GM12874 (cell line): ENCODE measurements around the gene RNF150.

Experiments
- CTCF ChIP-seq: IDR thresholded peaks from 2 replicates; pipeline ENCODE4 v1.5.1; 2011; ENCODE audit warnings: low read depth, mild to moderate bottlenecking, control low read depth, low read length, moderate library complexity; ENCODE audit not compliant: insufficient read depth

RNF150 gene

GRCh38 chr4:140932501-140933045 lies 200.7 kb downstream of the RNF150 start:
- no peak for TF ChIP-seq CTCF

GRCh38 chr4:140931911-140932310 lies 201.4 kb downstream of the RNF150 start:
- TF ChIP-seq CTCF = no peak

GRCh38 chr4:140930557-140930956 lies 202.7 kb downstream of the RNF150 start:
- TF ChIP-seq CTCF = no peak

- no peak for TF ChIP-seq CTCF
Measured at GRCh38 chr4:140930011-140930410, 203.3 kb downstream of the RNF150 start.

GRCh38 chr4:140928880-140929279 lies 204.4 kb downstream of the RNF150 start:
- TF ChIP-seq CTCF = no peak

- TF ChIP-seq CTCF = no peak
Measured at GRCh38 chr4:140926672-140927071, 206.6 kb downstream of the RNF150 start.

- no peak for TF ChIP-seq CTCF
Measured at GRCh38 chr4:140925417-140925816, 207.9 kb downstream of the RNF150 start.
